HepG2 (cell line): ENCODE measurements around the gene PSMD8.

Source experiments
- MAZ ChIP-seq, 2 experiments: sonication (generic) in 1 of 2; formaldehyde crosslinking in 1 of 2; IDR thresholded peaks; 2 replicates each; pipeline versions ENCODE4 v1.5.0 to v1.6.1; 2012 to 2020; ENCODE audit warnings: low read depth in 2 of 2, mild to moderate bottlenecking in 2 of 2, borderline replicate concordance in 1 of 2, improper control_type of control experiment in 1 of 2, low read length in 1 of 2, missing genetic modification reagents in 1 of 2, moderate library complexity in 1 of 2
- SIN3A ChIP-seq: IDR thresholded peaks from 2 replicates; pipeline ENCODE4 v1.6.1; 2011; ENCODE audit warnings: low read depth, mild to moderate bottlenecking, control low read depth, low read length, borderline replicate concordance
- SUZ12 ChIP-seq: fragments of 150-350 bp; IDR thresholded peaks from 2 replicates; pipeline ENCODE4 v1.6.1; 2014; ENCODE audit warnings: low read depth, low read length
- TP53 ChIP-seq: sonication (generic); formaldehyde crosslinking; conservative IDR thresholded peaks from 2 replicates; pipeline ENCODE4 v1.4.0; 2020; ENCODE audit warnings: missing genetic modification reagents
- ZBTB10 ChIP-seq: sonication (generic); formaldehyde crosslinking; IDR thresholded peaks from 2 replicates; pipeline ENCODE4 v1.4.0; 2020; ENCODE audit warnings: missing genetic modification reagents, borderline replicate concordance
- ZBTB40 ChIP-seq, 2 experiments: fragments of 450-650 bp in 1 of 2; sonication (generic) in 1 of 2; formaldehyde crosslinking in 1 of 2; IDR thresholded peaks; 2 replicates each; pipeline versions ENCODE4 v1.6.1 to v1.8.0; 2016 to 2022; ENCODE audit warnings: antibody characterized with exemption in 1 of 2, mild to moderate bottlenecking in 1 of 2, missing genetic modification reagents in 1 of 2
- TF ChIP-seq, protein P1 (sequence below): sonication (generic); formaldehyde crosslinking; conservative IDR thresholded peaks from 2 replicates; pipeline ENCODE4 v1.4.0; 2020; ENCODE audit warnings: missing genetic modification reagents

DNA sequence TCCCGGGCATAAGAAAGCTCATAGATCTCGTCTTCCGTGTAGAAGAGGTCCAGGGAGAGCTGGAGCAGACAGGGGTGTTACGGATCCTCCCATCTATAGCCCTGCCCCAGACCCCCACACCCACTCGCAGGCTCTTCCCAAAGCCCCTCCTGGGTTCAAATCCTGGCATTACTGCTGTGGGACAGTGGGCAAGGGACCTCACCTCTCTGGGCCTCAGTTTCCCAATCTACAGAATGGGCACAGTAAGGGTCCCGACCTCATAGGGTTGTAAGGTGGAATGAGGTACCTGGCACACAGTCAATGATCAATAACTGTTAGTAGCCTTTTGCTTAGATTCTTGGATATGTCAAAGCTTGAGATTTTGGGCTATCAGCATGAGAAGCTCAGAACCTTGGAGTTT, 39.0 kb downstream of the PSMD8 start:
- no peak for TF ChIP-seq MAZ (IDR thresholded peaks at IDR 0.05; ENCODE audit: borderline replicate concordance, low read depth, low read length)
- TF ChIP-seq MAZ (CRISPR knock-in tag; IDR thresholded peaks at IDR 0.05; ENCODE audit: low read depth), result no peak
- no peak for TF ChIP-seq ZBTB10 (CRISPR knock-in tag)
- TF ChIP-seq SUZ12, result no peak
- TF ChIP-seq, protein P1, sequence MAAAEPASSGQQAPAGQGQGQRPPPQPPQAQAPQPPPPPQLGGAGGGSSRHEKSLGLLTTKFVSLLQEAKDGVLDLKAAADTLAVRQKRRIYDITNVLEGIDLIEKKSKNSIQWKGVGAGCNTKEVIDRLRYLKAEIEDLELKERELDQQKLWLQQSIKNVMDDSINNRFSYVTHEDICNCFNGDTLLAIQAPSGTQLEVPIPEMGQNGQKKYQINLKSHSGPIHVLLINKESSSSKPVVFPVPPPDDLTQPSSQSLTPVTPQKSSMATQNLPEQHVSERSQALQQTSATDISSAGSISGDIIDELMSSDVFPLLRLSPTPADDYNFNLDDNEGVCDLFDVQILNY (CRISPR knock-in tag), result no peak
- no peak for TF ChIP-seq ZBTB40 (IDR thresholded peaks at IDR 0.05)
- no peak for TF ChIP-seq ZBTB40 (CRISPR knock-in tag; IDR thresholded peaks at IDR 0.05)
- no peak for TF ChIP-seq TP53 (CRISPR knock-in tag)
- no peak for TF ChIP-seq SIN3A
